K562 (cell line): ENCODE measurements around the gene CC2D1A. TPM values are rescaled to one million over a fixed set of nuclear protein-coding genes. Genes with fewer than 3 reads are reported as not detected.
A peak's percentile ranks its signal among the peaks of the same experiment; 100 is the strongest.

Source experiments
- DACH1 ChIP-seq: fragments of 450-650 bp; IDR thresholded peaks from 2 replicates; pipeline ENCODE4 v1.6.1; 2018; ENCODE audit not compliant: partially characterized antibody
- ETV1 ChIP-seq: fragments of 450-650 bp; conservative IDR thresholded peaks from 2 replicates; pipeline ENCODE4 v1.6.1; 2016; ENCODE audit warnings: missing genetic modification characterization, control low read depth, low read depth, missing compliant biosample characterization
- FOXP4 ChIP-seq: sonication (generic); formaldehyde crosslinking; IDR thresholded peaks from 2 replicates; pipeline ENCODE4 v1.8.0; 2022; ENCODE audit warnings: mild to moderate bottlenecking, missing genetic modification reagents, borderline replicate concordance
- GMEB1 ChIP-seq: fragments of 250-450 bp; sonication (Bioruptor Pico); IDR thresholded peaks from 2 replicates; pipeline ENCODE4 v1.4.0; 2020; ENCODE audit warnings: mild to moderate bottlenecking
- HMGN3 ChIP-seq: IDR thresholded peaks from 2 replicates; pipeline ENCODE4 v1.6.1; 2011; ENCODE audit warnings: borderline replicate concordance, low read depth, mild to moderate bottlenecking, mixed read lengths, low read length; ENCODE audit not compliant: insufficient read length; ENCODE audit errors: extremely low read depth
- MCM3 ChIP-seq: fragments of 450-650 bp; IDR thresholded peaks from 2 replicates; pipeline ENCODE4 v1.6.1; 2016
- MECOM ChIP-seq: fragments of 250-450 bp; sonication (Bioruptor Pico); IDR thresholded peaks from 2 replicates; pipeline ENCODE4 v1.8.0; 2022; ENCODE audit warnings: inconsistent platforms
- NFATC3 ChIP-seq: fragments of 450-650 bp; IDR thresholded peaks from 2 replicates; pipeline ENCODE4 v1.6.1; 2017; ENCODE audit warnings: mild to moderate bottlenecking
- NR2C2 ChIP-seq, 2 experiments: fragments of 200-800 bp in 1 of 2; sonication (Bioruptor generic) in 1 of 2; sonication (generic) in 1 of 2; formaldehyde crosslinking in 1 of 2; IDR thresholded peaks; 2 replicates each; pipeline versions ENCODE4 v1.6.1 to v1.8.0; 2016 to 2022; ENCODE audit warnings: mild to moderate bottlenecking in 1 of 2, missing compliant biosample characterization in 1 of 2, missing genetic modification characterization in 1 of 2, missing genetic modification reagents in 1 of 2
- PCBP1 ChIP-seq: fragments of 200-400 bp; formaldehyde crosslinking; IDR thresholded peaks from 2 replicates; pipeline ENCODE4 v1.6.1; 2018; ENCODE audit warnings: mild to moderate bottlenecking, low read depth, low read length; ENCODE audit not compliant: poor library complexity, severe bottlenecking
- RHOXF2B ChIP-seq: fragments of 250-450 bp; sonication (Bioruptor Pico); conservative IDR thresholded peaks from 2 replicates; pipeline ENCODE4 v1.5.1; 2021
- SMARCA4 ChIP-seq: fragments of 450-650 bp; IDR thresholded peaks from 2 replicates; pipeline ENCODE4 v1.6.1; 2016
- SMARCA5 ChIP-seq: fragments of 450-650 bp; IDR thresholded peaks from 2 replicates; pipeline ENCODE4 v1.6.1; 2016
- TGIF2 ChIP-seq: sonication (generic); formaldehyde crosslinking; IDR thresholded peaks from 2 replicates; pipeline ENCODE4 v1.8.1; 2022; ENCODE audit warnings: mild to moderate bottlenecking, missing genetic modification reagents, moderate library complexity
- THRAP3 ChIP-seq: fragments of 450-650 bp; IDR thresholded peaks from 2 replicates; pipeline ENCODE4 v1.6.1; 2016; ENCODE audit warnings: mild to moderate bottlenecking, inconsistent platforms, borderline replicate concordance
- ZKSCAN3 ChIP-seq: fragments of 250-450 bp; sonication (Bioruptor Pico); IDR thresholded peaks from 2 replicates; pipeline ENCODE4 v1.4.0; 2020
- ZNF280B ChIP-seq: fragments of 250-450 bp; sonication (Bioruptor Pico); IDR thresholded peaks from 2 replicates; pipeline ENCODE4 v1.5.1; 2021; ENCODE audit warnings: mild to moderate bottlenecking
- ZNF324 ChIP-seq: fragments of 250-450 bp; sonication (Bioruptor Pico); IDR thresholded peaks from 2 replicates; pipeline ENCODE4 v1.4.0; 2020; ENCODE audit warnings: mild to moderate bottlenecking
- polyA plus RNA-seq, 8 experiments: library from polyadenylated mRNA; depleted of rRNA in 4 of 8; stranded (reverse) in 5 of 8; unstranded in 3 of 8; fragments of >200 nt; fragmentation: Nextera tagmentation in 2 of 8; fragmentation: Illumina TruSeq in 1 of 8; extraction: Ambion mirVana in 2 of 8; extraction: Trizol in 1 of 8; gene quantifications; 2 replicates each; pipeline versions ENCODE4 v1.2.1 to v1.2.3, GENCODE V29; 2011 to 2014; ENCODE audit warnings: inconsistent platforms in 1 of 8, missing spikeins in 1 of 8
- total RNA-seq, 7 experiments: library from RNA; depleted of rRNA in 6 of 7; stranded (reverse); fragments of >200 nt in 6 of 7; fragmentation: Illumina TruSeq in 2 of 7; extraction: Trizol in 2 of 7; gene quantifications; 2 replicates each; pipeline versions ENCODE4 v1.2.1 to v1.2.3, GENCODE V29; 2011 to 2021; ENCODE audit warnings: low replicate concordance in 1 of 7
- TF ChIP-seq, protein P1 (sequence below): sonication (generic); formaldehyde crosslinking; IDR thresholded peaks from 2 replicates; pipeline ENCODE4 v1.8.1; 2023; ENCODE audit warnings: mild to moderate bottlenecking, missing genetic modification reagents

Gene CC2D1A
- total and polyA plus RNA-seq, 9 of the 15 experiments (the other 6 are each of a cell fraction or from before 2014, with no cell fraction given), result 0.32 to 31.0 (median 12.9) TPM

GRCh38 chr19:13952154-13952930, 46.3 kb downstream of the CC2D1A start, which contains the start of gene DCAF15 (continued):
- TF ChIP-seq MCM3 (no peak), ETV1 (tag) (peak; percentile 93), TGIF2 (no peak), SMARCA4 (no peak), HMGN3 (no peak), ZKSCAN3 (CRISPR knock-in tag) (no peak), MECOM (CRISPR knock-in tag) (no peak), ZNF280B (CRISPR knock-in tag) (no peak), ZNF324 (CRISPR knock-in tag) (no peak), THRAP3 (no peak), DACH1 (no peak), RHOXF2B (CRISPR knock-in tag) (no peak), SMARCA5 (no peak), PCBP1 (peak; percentile 97), NFATC3 (no peak), GMEB1 (peak; percentile 62), FOXP4 (CRISPR knock-in tag) (no peak), NR2C2 (CRISPR knock-in tag; IDR thresholded peaks at IDR 0.05) (no peak), NR2C2 (tag; IDR thresholded peaks at IDR 0.05) (peak; percentile 96)
- TF ChIP-seq, protein P1, sequence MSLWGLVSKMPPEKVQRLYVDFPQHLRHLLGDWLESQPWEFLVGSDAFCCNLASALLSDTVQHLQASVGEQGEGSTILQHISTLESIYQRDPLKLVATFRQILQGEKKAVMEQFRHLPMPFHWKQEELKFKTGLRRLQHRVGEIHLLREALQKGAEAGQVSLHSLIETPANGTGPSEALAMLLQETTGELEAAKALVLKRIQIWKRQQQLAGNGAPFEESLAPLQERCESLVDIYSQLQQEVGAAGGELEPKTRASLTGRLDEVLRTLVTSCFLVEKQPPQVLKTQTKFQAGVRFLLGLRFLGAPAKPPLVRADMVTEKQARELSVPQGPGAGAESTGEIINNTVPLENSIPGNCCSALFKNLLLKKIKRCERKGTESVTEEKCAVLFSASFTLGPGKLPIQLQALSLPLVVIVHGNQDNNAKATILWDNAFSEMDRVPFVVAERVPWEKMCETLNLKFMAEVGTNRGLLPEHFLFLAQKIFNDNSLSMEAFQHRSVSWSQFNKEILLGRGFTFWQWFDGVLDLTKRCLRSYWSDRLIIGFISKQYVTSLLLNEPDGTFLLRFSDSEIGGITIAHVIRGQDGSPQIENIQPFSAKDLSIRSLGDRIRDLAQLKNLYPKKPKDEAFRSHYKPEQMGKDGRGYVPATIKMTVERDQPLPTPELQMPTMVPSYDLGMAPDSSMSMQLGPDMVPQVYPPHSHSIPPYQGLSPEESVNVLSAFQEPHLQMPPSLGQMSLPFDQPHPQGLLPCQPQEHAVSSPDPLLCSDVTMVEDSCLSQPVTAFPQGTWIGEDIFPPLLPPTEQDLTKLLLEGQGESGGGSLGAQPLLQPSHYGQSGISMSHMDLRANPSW, result no peak
